MM.1S (cell line): ENCODE data around the gene CDH4.

Source experiments
- DNase-seq: peaks from one replicate; pipeline ENCODE4 v3.0.0-alpha.2; 2015
- H2AFZ ChIP-seq: fragments of 300-600 bp; sonication (generic); 2 replicates; pipeline ENCODE4 v1.6.0; 2016; ENCODE audit warnings: antibody characterized with exemption, low read length
- H3F3A ChIP-seq: fragments of 300-600 bp; sonication (generic); 2 replicates; pipeline ENCODE4 v1.6.1; 2016; ENCODE audit warnings: mild to moderate bottlenecking, antibody characterized with exemption, low read length, moderate library complexity, mixed read lengths; ENCODE audit not compliant: insufficient read depth
- H3K27ac ChIP-seq: fragments of 300-600 bp; sonication (generic); 2 replicates; pipeline ENCODE4 v1.5.1; 2016; ENCODE audit warnings: mild to moderate bottlenecking, low read length
- H3K27me3 ChIP-seq: fragments of 300-600 bp; sonication (generic); replicated peaks from 2 replicates; pipeline ENCODE4 v1.6.0; 2016; ENCODE audit warnings: low read length; ENCODE audit not compliant: insufficient read depth
- H3K36me3 ChIP-seq: fragments of 300-600 bp; sonication (generic); replicated peaks from 2 replicates; pipeline ENCODE4 v1.6.1; 2016; ENCODE audit warnings: mild to moderate bottlenecking, low read length, mixed read lengths; ENCODE audit not compliant: insufficient read depth
- H3K4me1 ChIP-seq: fragments of 300-600 bp; sonication (generic); 2 replicates; pipeline ENCODE4 v1.6.1; 2016; ENCODE audit warnings: low read length, mixed read lengths
- H3K4me2 ChIP-seq: fragments of 300-600 bp; sonication (generic); 2 replicates; pipeline ENCODE4 v1.6.0; 2016; ENCODE audit warnings: low read depth, low read length
- H3K4me3 ChIP-seq: fragments of 300-600 bp; sonication (generic); 2 replicates; pipeline ENCODE4 v1.5.1; 2016; ENCODE audit warnings: low read length, mixed read lengths
- H3K79me2 ChIP-seq: fragments of 300-600 bp; sonication (generic); 2 replicates; pipeline ENCODE4 v1.6.1; 2016; ENCODE audit warnings: mixed run types, low read length, mixed read lengths
- H3K9ac ChIP-seq: fragments of 300-600 bp; sonication (generic); 2 replicates; pipeline ENCODE4 v1.6.1; 2016; ENCODE audit warnings: low read length, mixed read lengths
- H3K9me2 ChIP-seq: fragments of 300-600 bp; sonication (generic); replicated peaks from 2 replicates; pipeline ENCODE4 v1.6.1; 2016; ENCODE audit warnings: mild to moderate bottlenecking, low read length, mixed read lengths; ENCODE audit not compliant: insufficient read depth
- H3K9me3 ChIP-seq: fragments of 300-600 bp; sonication (generic); replicated peaks from 2 replicates; pipeline ENCODE4 v1.6.1; 2016; ENCODE audit warnings: mild to moderate bottlenecking, low read length, mixed read lengths; ENCODE audit not compliant: insufficient read depth
- H4K20me1 ChIP-seq: fragments of 300-600 bp; sonication (generic); 2 replicates; pipeline ENCODE4 v1.6.1; 2016; ENCODE audit warnings: mild to moderate bottlenecking, low read length, moderate library complexity, mixed read lengths; ENCODE audit not compliant: insufficient read depth
- CTCF ChIP-seq: fragments of 300-600 bp; sonication (generic); IDR thresholded peaks from 2 replicates; pipeline ENCODE4 v1.5.1; 2016; ENCODE audit warnings: antibody characterized with exemption, low read length, mixed read lengths
- EZH2 ChIP-seq: fragments of 300-600 bp; sonication (generic); optimal IDR thresholded peaks from 2 replicates; pipeline ENCODE3; 2017; ENCODE audit warnings: low read depth, mild to moderate bottlenecking, antibody characterized with exemption, low read length, mixed read lengths
- EZH2phosphoT487 ChIP-seq: fragments of 300-600 bp; sonication (generic); IDR thresholded peaks from 2 replicates; pipeline ENCODE4 v1.6.1; 2018; ENCODE audit warnings: antibody characterized with exemption, low read length

The CDH4 gene

GRCh38 chr20:61439251-61439650 lies 187.2 kb downstream of the CDH4 start:
- Histone ChIP-seq H3K79me2 (no peaks in the 10 kb centered on the region), H3K9me3 (no peaks in the 10 kb centered on the region), H3K9me2 (no peaks in the 10 kb centered on the region), H2AFZ (no peak overlapping the region), H3K27me3 (peaks cover 60% of the 10 kb centered on the region), H3F3A (no peaks in the 10 kb centered on the region), H3K4me1 (no peaks in the 10 kb centered on the region), H3K4me2 (no peak overlapping the region), H3K4me3 (no peak overlapping the region), H3K36me3 (no peaks in the 10 kb centered on the region), H3K27ac (no peak overlapping the region), H4K20me1 (no peaks in the 10 kb centered on the region), H3K9ac (no peak overlapping the region)
- TF ChIP-seq EZH2phosphoT487: no peak
- TF ChIP-seq CTCF: no peak
- no peak for TF ChIP-seq EZH2
- DNase-seq: no peak

GRCh38 chr20:61440548-61441055 lies 188.5 kb downstream of the CDH4 start:
- Histone ChIP-seq H3K27ac (no peak overlapping the region), H2AFZ (no peak overlapping the region), H3K9me2 (no peaks in the 10 kb centered on the region), H3K79me2 (no peaks in the 10 kb centered on the region), H3K36me3 (no peaks in the 10 kb centered on the region), H3K27me3 (peaks cover 48% of the 10 kb centered on the region), H3F3A (no peaks in the 10 kb centered on the region), H3K9ac (no peak overlapping the region), H3K4me2 (no peak overlapping the region), H3K9me3 (no peaks in the 10 kb centered on the region), H3K4me3 (no peak overlapping the region), H4K20me1 (no peaks in the 10 kb centered on the region), H3K4me1 (no peaks in the 10 kb centered on the region)
- TF ChIP-seq EZH2phosphoT487 (no peak), EZH2 (no peak), CTCF (no peak)
- DNase-seq: no peak

GRCh38 chr20:61441537-61441936 lies 189.5 kb downstream of the CDH4 start:
- H3K4me1 ChIP-seq: no peaks in the 10 kb centered on the region
- H3F3A ChIP-seq: no peaks in the 10 kb centered on the region
- no peak overlapping the region for H2AFZ ChIP-seq
- H3K4me2 ChIP-seq: no peak overlapping the region
- no peaks in the 10 kb centered on the region for H3K9me3 ChIP-seq
- H3K9ac ChIP-seq: no peak overlapping the region
- no peaks in the 10 kb centered on the region for H3K36me3 ChIP-seq
- no peaks in the 10 kb centered on the region for H4K20me1 ChIP-seq
- TF ChIP-seq EZH2phosphoT487: no peak
- TF ChIP-seq EZH2: no peak
- no peak for TF ChIP-seq CTCF
- no peak overlapping the region for H3K27ac ChIP-seq
- no peaks in the 10 kb centered on the region for H3K9me2 ChIP-seq
- H3K79me2 ChIP-seq: no peaks in the 10 kb centered on the region
- no peak overlapping the region for H3K4me3 ChIP-seq
- no peak for DNase-seq
- peaks cover 54% of the 10 kb centered on the region for H3K27me3 ChIP-seq
